ENCODE data around the gene DDX31.

DNA sequence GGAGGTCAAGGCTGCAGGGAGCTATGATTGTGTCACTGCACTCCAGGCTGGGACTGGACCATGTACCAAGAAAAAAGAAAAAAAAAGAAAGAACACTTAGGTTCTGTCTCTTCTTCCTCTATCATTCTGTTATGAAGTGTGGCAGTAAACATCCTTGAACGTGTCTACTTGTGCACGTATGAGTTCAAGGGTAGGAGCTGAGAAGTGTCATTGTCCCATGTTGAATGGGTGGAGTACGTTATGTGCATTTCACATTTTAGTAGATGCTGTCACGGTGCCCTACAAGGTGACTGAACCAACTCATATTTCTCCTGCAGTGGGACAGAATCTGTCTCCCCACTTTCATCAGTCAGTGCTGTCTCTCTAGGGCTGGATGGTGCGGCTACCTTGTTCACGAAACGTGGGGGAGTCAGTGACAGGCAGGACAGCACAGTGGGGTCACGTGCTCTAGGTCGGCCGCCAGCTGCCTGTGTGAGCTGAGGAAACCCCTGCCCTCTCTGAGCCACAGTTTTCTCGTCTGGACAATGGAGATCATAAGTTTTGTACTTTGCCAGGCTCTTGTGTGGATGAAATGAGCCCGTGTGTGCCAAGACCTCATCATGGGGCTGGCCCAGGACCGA, 47.7 kb upstream of the DDX31 start:
- TF ChIP-seq GATA2 (IDR thresholded peaks at IDR 0.05; ENCODE audit: low read depth, low read length) (no peak), GATA3 (IDR thresholded peaks at IDR 0.05; ENCODE audit: low read depth, low read length) (no peak)
